Retinal pigment epithelial cell (primary cell): ENCODE data around the gene DAB2.

Experiments used
- DNase-seq: peaks from one replicate; pipeline ENCODE4 v3.0.0-alpha.2; 2010; ENCODE audit warnings: low read depth
- H3K4me3 ChIP-seq: 2 replicates; pipeline ENCODE4 v1.5.1; 2011; ENCODE audit warnings: mild to moderate bottlenecking, low read length, control low read depth, moderate library complexity
- TF ChIP-seq, protein P1 (sequence below): conservative IDR thresholded peaks from 2 replicates; pipeline ENCODE4 v1.5.1; 2011; ENCODE audit warnings: low read depth, low read length, control low read depth, inconsistent platforms

DAB2 gene

DNA sequence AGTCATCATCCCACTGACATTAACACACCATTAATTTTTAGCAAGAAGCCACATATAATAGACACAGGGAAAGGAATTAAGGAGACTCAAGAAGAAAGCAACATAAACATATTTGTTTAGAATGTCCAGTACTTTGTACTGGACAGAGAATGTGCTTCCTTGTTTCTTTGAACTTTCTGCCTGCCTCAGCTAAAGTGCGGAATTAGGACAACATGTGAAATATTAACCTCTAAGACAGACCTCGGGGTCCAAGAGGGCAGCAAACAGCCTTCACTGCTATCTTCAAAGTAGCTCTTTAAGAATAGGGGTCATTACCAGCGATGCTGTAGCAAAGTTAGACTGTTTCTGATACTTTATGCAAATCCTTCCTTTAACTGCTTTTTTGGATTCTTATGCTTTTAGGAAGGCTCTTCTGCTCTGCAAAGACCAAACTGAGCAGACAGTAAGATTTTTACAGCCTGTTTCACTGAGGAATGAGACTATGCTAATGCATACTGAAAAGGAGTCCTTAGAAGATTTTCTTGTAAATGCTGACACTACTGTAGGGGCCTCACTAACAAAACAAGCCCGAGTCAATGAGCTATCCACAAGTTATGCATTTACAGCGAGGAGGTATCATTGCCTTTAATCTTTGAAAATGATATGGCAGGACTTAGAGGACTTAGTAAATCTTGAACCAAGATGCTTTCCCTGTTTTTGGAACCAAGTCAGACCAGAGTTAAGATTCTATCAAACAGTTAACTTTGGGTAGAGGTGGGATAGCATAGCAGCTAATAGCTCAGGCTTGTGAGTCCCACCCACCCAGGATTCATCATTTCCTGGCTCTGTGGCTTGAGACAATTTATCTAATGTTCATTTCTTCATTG, 23.8 kb downstream of the DAB2 start:
- TF ChIP-seq, protein P1, sequence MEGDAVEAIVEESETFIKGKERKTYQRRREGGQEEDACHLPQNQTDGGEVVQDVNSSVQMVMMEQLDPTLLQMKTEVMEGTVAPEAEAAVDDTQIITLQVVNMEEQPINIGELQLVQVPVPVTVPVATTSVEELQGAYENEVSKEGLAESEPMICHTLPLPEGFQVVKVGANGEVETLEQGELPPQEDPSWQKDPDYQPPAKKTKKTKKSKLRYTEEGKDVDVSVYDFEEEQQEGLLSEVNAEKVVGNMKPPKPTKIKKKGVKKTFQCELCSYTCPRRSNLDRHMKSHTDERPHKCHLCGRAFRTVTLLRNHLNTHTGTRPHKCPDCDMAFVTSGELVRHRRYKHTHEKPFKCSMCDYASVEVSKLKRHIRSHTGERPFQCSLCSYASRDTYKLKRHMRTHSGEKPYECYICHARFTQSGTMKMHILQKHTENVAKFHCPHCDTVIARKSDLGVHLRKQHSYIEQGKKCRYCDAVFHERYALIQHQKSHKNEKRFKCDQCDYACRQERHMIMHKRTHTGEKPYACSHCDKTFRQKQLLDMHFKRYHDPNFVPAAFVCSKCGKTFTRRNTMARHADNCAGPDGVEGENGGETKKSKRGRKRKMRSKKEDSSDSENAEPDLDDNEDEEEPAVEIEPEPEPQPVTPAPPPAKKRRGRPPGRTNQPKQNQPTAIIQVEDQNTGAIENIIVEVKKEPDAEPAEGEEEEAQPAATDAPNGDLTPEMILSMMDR, result no peak
- peak; percentile 39 for DNase-seq
- no peak overlapping the region for H3K4me3 ChIP-seq

DNA sequence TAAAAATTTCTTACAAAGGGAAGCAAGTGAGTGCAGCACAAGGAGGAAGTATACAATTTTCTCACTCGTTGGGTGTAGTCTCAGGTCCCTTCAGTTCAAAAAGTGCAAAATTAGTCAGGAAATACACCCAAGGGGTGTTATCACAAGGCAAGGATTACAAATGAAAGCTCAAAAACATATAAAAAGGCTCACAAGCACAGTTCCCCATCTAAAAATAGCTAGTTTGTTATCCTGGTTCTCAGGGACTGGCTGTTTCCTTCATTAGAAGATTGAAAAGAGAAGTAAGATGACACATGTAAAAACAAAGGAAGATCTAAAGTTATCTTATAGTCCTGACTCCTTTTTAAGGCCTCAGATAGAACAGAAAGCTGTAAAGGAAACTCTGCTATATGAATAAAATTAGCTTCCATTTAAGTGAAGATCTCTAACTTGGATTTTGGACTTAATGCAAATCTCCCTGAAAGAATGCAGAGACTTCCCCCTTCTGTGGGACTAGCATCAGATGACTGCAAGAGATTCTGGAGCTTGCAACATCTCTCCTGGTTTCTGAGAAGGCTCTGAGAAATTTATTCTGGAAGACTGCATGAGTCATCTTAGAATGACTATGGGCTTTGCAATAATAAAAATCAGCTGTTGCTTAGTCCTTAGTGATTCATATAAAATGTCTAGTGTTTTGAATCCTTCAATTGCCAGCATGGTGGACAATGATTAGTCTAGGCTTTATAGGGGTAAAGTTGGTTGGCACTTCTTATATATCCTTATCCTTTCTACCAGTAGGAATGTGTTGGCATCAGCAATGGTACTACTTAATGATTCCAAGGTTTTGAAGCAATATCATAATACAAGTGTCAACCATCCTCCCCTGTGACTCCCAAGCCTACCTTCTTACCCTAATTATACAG, 25.4 kb downstream of the DAB2 start:
- TF ChIP-seq, protein P1, result no peak
- DNase-seq, result peak; percentile 96
- no peak overlapping the region for H3K4me3 ChIP-seq

DNA sequence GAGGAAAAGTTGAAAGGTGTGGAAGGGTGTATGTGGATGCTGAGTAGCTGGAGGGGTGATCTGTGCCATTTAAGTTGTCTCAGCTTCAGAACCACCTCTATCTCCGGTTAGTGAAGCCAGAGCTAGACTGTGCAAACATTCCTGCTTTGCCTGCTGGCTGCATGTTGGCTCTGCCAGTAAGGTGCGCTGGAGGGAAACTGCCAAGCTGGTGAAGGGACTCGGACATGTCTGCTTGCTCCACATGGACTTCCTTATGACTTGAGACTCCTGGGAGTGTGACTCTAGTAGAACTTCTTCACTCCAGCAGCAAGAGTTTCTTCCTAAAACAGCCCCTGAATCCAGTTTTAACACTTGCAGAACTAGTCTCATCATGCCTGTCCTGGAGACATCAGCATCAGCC, 27.9 kb downstream of the DAB2 start:
- H3K4me3 ChIP-seq, result no peak overlapping the region
- no peak for DNase-seq
- TF ChIP-seq, protein P1, result no peak

DNA sequence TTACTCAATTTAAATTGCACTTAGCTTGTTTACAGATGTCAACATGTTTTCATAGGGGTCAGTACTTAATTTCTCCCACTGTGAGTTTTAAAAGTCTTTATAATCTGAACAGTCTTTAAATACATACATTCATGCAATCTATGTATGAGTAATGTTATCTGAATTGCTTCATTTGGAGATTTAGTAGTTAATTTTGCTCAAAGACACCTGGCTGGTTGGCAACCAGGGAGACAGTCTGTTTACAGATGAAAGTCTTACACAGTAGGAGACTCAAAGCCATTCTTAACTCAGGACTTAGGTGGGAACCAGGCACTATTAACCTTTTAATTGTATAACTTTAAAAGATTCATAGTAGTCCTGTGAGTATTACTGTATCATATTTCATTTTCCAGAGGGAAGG, 29.3 kb downstream of the DAB2 start:
- no peak overlapping the region for H3K4me3 ChIP-seq
- DNase-seq, result no peak
- TF ChIP-seq, protein P1, result no peak

DNA sequence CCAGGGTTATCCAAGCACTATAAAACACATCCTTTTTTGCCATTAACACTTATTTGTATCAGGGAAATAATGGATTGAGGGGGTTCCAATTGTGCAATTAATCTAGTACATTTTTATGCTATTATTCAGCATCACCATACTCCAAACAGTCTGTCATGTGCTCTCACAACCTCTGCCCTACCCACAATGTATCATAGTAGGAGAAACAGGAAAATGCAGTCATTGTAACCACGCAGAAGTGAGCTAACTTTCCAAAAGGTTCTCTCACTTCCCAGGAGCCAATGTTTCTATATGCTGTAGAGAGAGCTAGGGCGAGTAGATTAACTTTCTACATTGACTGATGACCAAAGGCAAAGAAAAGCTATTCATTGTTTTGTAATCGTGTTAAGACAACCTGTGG, 29.8 kb downstream of the DAB2 start:
- DNase-seq, result peak; percentile 51

DNA sequence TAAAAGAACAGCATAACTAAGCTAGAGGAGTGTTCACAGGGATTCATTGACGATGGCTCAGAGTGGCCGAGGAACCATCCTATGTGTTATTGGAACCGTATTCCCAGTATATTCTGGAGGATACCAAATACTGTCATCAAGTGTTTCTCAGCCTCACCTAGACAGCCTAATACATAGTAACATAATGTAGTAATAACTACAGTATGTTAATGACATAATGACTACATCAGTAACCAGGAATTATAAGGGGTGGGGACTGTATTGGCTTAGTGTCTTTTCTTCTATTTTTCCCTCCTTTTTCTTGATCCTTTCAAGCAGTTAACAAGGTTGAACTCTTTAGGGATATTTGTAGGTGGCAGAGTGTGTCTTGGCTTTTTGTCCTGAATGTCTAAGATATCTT, 33.8 kb downstream of the DAB2 start:
- TF ChIP-seq, protein P1, result no peak
- DNase-seq, result no peak
- H3K4me3 ChIP-seq, result no peak overlapping the region

More for the DNA sequence above, 29.8 kb downstream of the DAB2 start:
- H3K4me3 ChIP-seq, result no peak overlapping the region
- TF ChIP-seq, protein P1, result no peak
